HEK293T (cell line): ENCODE measurements around the gene SDR42E2.

Experiments
- CTBP1 ChIP-seq: fragments of 450-650 bp; IDR thresholded peaks from 2 replicates; pipeline ENCODE4 v1.6.1; 2016; ENCODE audit warnings: borderline replicate concordance
- ELF4 ChIP-seq: fragments of 450-650 bp; IDR thresholded peaks from 2 replicates; pipeline ENCODE4 v1.6.1; 2017; ENCODE audit warnings: antibody characterized with exemption
- FOXA1 ChIP-seq: fragments of 450-650 bp; IDR thresholded peaks from 2 replicates; pipeline ENCODE4 v1.6.1; 2016; ENCODE audit warnings: mild to moderate bottlenecking
- FOXM1 ChIP-seq: fragments of 450-650 bp; IDR thresholded peaks from 2 replicates; pipeline ENCODE4 v1.6.1; 2017; ENCODE audit warnings: mild to moderate bottlenecking, borderline replicate concordance
- HDGF ChIP-seq: fragments of 450-650 bp; IDR thresholded peaks from 2 replicates; pipeline ENCODE4 v1.6.1; 2017; ENCODE audit warnings: antibody characterized with exemption, borderline replicate concordance
- L3MBTL2 ChIP-seq: fragments of 450-650 bp; conservative IDR thresholded peaks from 2 replicates; pipeline ENCODE4 v1.6.1; 2016; ENCODE audit warnings: mild to moderate bottlenecking
- LEF1 ChIP-seq: fragments of 450-650 bp; IDR thresholded peaks from 2 replicates; pipeline ENCODE4 v1.6.1; 2017; ENCODE audit warnings: mild to moderate bottlenecking, borderline replicate concordance
- NFRKB ChIP-seq: fragments of 450-650 bp; IDR thresholded peaks from 2 replicates; pipeline ENCODE4 v1.6.1; 2016; ENCODE audit warnings: mild to moderate bottlenecking, moderate library complexity
- PKNOX1 ChIP-seq: fragments of 450-650 bp; IDR thresholded peaks from 2 replicates; pipeline ENCODE4 v1.6.1; 2016
- TARDBP ChIP-seq: fragments of 450-650 bp; IDR thresholded peaks from 2 replicates; pipeline ENCODE4 v1.6.1; 2016
- ZNF384 ChIP-seq: fragments of 450-650 bp; IDR thresholded peaks from 2 replicates; pipeline ENCODE4 v1.6.1; 2016

GRCh38 chr16:22130528-22130927 is 31.8 kb upstream of the SDR42E2 start:
- TF ChIP-seq TARDBP (no peak), ELF4 (no peak), L3MBTL2 (no peak), CTBP1 (no peak), FOXA1 (no peak), PKNOX1 (no peak), ZNF384 (no peak), NFRKB (no peak), FOXM1 (no peak), HDGF (no peak), LEF1 (no peak)
